Measurements from ENCODE around the gene MRAP2. TPM values are rescaled to one million over a fixed set of nuclear protein-coding genes. Genes with fewer than 3 reads are reported as not detected.

MRAP2 gene
- total and polyA plus RNA-seq, 2 experiments from 2014 or later, result 6.1 to 13.5 TPM

DNA sequence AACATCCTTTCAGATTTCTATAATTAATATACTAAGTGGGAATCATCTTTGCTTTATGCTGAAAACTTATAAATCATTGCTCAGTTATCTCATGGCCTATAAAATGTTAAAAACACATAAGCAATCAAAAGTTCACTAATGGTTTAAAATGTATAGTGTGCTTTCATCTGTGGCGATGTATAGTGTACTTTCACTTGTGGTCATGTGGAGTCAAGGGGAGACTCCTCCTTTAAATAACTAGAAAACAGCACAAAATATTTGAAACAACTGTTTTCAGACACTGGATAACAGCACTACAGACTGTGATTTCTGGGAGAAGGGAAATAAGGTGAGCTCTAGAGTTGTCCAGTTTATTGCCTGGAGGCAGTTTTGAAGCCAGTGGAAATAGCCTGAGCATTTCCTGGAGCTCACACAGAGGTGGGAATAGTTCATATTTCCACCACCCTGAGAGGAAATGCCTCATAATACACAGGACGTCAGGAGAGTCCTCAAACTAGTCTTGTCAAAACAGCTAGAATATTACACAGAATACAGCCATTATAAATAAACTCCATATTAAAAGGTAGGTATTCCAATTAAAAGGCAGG lies 104.5 kb downstream of the MRAP2 start (continued):
- TF ChIP-seq, protein P1, sequence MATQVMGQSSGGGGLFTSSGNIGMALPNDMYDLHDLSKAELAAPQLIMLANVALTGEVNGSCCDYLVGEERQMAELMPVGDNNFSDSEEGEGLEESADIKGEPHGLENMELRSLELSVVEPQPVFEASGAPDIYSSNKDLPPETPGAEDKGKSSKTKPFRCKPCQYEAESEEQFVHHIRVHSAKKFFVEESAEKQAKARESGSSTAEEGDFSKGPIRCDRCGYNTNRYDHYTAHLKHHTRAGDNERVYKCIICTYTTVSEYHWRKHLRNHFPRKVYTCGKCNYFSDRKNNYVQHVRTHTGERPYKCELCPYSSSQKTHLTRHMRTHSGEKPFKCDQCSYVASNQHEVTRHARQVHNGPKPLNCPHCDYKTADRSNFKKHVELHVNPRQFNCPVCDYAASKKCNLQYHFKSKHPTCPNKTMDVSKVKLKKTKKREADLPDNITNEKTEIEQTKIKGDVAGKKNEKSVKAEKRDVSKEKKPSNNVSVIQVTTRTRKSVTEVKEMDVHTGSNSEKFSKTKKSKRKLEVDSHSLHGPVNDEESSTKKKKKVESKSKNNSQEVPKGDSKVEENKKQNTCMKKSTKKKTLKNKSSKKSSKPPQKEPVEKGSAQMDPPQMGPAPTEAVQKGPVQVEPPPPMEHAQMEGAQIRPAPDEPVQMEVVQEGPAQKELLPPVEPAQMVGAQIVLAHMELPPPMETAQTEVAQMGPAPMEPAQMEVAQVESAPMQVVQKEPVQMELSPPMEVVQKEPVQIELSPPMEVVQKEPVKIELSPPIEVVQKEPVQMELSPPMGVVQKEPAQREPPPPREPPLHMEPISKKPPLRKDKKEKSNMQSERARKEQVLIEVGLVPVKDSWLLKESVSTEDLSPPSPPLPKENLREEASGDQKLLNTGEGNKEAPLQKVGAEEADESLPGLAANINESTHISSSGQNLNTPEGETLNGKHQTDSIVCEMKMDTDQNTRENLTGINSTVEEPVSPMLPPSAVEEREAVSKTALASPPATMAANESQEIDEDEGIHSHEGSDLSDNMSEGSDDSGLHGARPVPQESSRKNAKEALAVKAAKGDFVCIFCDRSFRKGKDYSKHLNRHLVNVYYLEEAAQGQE (IDR thresholded peaks at IDR 0.05; ENCODE audit: unreplicated experiment), result no peak

DNA sequence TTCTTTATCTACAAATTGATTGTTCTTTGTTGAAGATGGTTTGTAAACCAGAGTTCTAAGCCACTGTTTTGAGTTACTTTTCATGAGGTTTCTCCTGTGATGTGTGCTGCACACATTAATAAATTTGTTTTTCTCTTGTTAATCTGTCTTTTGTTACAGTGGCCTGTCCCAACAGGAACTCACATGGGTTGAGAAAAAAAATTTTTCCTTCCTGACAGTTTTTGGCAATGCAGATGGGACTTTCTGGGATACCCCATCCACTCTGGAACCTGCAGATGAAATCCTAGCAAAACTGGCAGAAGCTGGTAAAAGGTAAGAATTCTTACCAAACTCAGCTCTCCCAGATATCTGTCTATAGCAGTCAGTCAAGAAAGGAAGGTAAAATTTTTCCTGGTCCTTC lies 105.7 kb downstream of the MRAP2 start:
- no peaks in the 10 kb centered on the region for H3K36me3 ChIP-seq (ENCODE audit: insufficient read depth)
- no peak overlapping the region for H3K4me3 Mint-ChIP-seq
- no peaks in the 10 kb centered on the region for H3K79me2 ChIP-seq (replicated peaks; ENCODE audit: insufficient read depth)
- peaks cover 15% of the 10 kb centered on the region; the same call in 1 of the 2 replicates for H3K4me1 ChIP-seq (ENCODE audit: insufficient read depth)
- H3F3A ChIP-seq (replicated peaks; ENCODE audit: low read depth), result no peaks in the 10 kb centered on the region
- no peaks in the 10 kb centered on the region for H4K20me1 ChIP-seq (replicated peaks; ENCODE audit: insufficient read depth)
- H3K4me1 Mint-ChIP-seq, result peaks cover 16% of the 10 kb centered on the region; the same call in 2 of the 3 replicates
- H2AFZ ChIP-seq, result no peak overlapping the region
- H3K27ac ChIP-seq (ENCODE audit: low read depth), result no peak overlapping the region
- H3K27ac Mint-ChIP-seq, result no peak overlapping the region
- H3K27me3 Mint-ChIP-seq (ENCODE audit: insufficient read depth, low read depth, poor library complexity), result no peaks in the 10 kb centered on the region
- H3K27me3 ChIP-seq (ENCODE audit: insufficient read depth), result no peaks in the 10 kb centered on the region
- no peak overlapping the region for H3K4me3 ChIP-seq
- peaks cover 6% of the 10 kb centered on the region for H3K9me3 Mint-ChIP-seq
- DNase-seq (ENCODE audit: low spot score), result no peak
- peaks cover 16% of the 10 kb centered on the region for H3K36me3 Mint-ChIP-seq (ENCODE audit: low read depth)
- H3K4me2 ChIP-seq, result no peak overlapping the region
- H3K9me2 ChIP-seq (ENCODE audit: insufficient read depth), result no peaks in the 10 kb centered on the region
- ATAC-seq, result no peak
- TF ChIP-seq, protein P1 (IDR thresholded peaks at IDR 0.05; ENCODE audit: unreplicated experiment), result no peak
- TF ChIP-seq, protein P2, sequence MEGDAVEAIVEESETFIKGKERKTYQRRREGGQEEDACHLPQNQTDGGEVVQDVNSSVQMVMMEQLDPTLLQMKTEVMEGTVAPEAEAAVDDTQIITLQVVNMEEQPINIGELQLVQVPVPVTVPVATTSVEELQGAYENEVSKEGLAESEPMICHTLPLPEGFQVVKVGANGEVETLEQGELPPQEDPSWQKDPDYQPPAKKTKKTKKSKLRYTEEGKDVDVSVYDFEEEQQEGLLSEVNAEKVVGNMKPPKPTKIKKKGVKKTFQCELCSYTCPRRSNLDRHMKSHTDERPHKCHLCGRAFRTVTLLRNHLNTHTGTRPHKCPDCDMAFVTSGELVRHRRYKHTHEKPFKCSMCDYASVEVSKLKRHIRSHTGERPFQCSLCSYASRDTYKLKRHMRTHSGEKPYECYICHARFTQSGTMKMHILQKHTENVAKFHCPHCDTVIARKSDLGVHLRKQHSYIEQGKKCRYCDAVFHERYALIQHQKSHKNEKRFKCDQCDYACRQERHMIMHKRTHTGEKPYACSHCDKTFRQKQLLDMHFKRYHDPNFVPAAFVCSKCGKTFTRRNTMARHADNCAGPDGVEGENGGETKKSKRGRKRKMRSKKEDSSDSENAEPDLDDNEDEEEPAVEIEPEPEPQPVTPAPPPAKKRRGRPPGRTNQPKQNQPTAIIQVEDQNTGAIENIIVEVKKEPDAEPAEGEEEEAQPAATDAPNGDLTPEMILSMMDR (conservative IDR thresholded peaks at IDR 0.05; ENCODE audit: low read depth in 2 of 2), result no peak
- TF ChIP-seq ZNF114 (CRISPR knock-in tag; IDR thresholded peaks at IDR 0.05) (no peak), EZH2phosphoT487 (IDR thresholded peaks at IDR 0.05; ENCODE audit: unreplicated experiment) (no peak), JUNB (IDR thresholded peaks at IDR 0.05; ENCODE audit: unreplicated experiment) (no peak), POLR2AphosphoS5 (IDR thresholded peaks at IDR 0.05; ENCODE audit: low read depth) (no peak)
- TF ChIP-seq, protein P3, sequence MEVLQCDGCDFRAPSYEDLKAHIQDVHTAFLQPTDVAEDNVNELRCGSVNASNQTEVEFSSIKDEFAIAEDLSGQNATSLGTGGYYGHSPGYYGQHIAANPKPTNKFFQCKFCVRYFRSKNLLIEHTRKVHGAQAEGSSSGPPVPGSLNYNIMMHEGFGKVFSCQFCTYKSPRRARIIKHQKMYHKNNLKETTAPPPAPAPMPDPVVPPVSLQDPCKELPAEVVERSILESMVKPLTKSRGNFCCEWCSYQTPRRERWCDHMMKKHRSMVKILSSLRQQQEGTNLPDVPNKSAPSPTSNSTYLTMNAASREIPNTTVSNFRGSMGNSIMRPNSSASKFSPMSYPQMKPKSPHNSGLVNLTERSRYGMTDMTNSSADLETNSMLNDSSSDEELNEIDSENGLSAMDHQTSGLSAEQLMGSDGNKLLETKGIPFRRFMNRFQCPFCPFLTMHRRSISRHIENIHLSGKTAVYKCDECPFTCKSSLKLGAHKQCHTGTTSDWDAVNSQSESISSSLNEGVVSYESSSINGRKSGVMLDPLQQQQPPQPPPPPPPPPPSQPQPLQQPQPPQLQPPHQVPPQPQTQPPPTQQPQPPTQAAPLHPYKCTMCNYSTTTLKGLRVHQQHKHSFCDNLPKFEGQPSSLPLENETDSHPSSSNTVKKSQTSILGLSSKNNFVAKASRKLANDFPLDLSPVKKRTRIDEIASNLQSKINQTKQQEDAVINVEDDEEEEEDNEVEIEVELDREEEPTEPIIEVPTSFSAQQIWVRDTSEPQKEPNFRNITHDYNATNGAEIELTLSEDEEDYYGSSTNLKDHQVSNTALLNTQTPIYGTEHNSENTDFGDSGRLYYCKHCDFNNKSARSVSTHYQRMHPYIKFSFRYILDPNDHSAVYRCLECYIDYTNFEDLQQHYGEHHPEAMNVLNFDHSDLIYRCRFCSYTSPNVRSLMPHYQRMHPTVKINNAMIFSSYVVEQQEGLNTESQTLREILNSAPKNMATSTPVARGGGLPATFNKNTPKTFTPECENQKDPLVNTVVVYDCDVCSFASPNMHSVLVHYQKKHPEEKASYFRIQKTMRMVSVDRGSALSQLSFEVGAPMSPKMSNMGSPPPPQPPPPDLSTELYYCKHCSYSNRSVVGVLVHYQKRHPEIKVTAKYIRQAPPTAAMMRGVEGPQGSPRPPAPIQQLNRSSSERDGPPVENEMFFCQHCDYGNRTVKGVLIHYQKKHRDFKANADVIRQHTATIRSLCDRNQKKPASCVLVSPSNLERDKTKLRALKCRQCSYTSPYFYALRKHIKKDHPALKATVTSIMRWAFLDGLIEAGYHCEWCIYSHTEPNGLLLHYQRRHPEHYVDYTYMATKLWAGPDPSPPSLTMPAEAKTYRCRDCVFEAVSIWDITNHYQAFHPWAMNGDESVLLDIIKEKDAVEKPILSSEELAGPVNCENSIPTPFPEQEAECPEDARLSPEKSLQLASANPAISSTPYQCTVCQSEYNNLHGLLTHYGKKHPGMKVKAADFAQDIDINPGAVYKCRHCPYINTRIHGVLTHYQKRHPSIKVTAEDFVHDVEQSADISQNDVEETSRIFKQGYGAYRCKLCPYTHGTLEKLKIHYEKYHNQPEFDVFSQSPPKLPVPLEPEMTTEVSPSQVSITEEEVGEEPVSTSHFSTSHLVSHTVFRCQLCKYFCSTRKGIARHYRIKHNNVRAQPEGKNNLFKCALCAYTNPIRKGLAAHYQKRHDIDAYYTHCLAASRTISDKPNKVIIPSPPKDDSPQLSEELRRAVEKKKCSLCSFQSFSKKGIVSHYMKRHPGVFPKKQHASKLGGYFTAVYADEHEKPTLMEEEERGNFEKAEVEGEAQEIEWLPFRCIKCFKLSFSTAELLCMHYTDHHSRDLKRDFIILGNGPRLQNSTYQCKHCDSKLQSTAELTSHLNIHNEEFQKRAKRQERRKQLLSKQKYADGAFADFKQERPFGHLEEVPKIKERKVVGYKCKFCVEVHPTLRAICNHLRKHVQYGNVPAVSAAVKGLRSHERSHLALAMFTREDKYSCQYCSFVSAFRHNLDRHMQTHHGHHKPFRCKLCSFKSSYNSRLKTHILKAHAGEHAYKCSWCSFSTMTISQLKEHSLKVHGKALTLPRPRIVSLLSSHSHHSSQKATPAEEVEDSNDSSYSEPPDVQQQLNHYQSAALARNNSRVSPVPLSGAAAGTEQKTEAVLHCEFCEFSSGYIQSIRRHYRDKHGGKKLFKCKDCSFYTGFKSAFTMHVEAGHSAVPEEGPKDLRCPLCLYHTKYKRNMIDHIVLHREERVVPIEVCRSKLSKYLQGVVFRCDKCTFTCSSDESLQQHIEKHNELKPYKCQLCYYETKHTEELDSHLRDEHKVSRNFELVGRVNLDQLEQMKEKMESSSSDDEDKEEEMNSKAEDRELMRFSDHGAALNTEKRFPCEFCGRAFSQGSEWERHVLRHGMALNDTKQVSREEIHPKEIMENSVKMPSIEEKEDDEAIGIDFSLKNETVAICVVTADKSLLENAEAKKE (CRISPR knock-in tag; IDR thresholded peaks at IDR 0.05), result no peak
- TF ChIP-seq, protein P4, sequence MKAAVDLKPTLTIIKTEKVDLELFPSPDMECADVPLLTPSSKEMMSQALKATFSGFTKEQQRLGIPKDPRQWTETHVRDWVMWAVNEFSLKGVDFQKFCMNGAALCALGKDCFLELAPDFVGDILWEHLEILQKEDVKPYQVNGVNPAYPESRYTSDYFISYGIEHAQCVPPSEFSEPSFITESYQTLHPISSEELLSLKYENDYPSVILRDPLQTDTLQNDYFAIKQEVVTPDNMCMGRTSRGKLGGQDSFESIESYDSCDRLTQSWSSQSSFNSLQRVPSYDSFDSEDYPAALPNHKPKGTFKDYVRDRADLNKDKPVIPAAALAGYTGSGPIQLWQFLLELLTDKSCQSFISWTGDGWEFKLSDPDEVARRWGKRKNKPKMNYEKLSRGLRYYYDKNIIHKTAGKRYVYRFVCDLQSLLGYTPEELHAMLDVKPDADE (IDR thresholded peaks at IDR 0.05), result no peak

All from GM23338 (cell line).